Measurements from ENCODE around the gene NXPH3.

DNA sequence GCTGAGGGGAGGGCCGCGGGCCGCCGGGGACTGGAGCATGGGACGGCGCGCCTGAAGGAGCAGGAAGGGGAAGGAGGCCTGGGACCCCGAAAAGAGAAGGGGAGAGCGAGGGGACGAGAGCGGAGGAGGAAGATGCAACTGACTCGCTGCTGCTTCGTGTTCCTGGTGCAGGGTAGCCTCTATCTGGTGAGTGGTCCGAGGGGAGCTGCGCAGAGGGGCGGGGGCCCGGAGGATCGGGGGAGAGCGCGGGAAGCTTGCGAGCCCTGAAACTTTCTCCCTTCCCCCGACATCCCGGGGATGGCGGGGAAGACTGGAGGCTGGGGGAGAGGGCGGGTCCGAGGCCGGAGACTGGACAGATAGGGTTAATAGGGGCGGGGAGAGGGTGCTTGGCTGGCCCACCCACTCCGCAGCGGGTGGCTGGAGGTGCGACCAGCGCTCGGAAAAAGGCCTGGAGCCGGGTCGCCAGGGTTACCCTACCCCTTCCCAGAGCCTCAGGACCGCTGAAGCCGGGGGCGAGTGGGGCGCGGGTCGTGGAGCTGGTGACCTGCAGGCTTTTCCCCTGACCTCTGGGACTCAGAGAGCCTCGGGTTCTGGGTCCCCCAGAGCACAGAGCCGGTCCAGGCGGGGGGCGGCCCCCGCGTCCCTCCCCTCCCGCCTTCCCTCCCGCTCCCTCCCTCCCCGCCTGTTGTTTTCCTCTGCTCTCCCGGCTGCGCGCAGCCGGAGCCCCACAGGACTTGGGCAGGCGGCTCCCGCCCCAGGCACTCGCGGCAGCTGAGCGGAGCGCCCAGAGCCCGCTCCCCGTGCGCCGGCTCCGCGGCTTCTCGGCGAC lies 631 bp downstream of the NXPH3 start:
- TF ChIP-seq, protein P1, sequence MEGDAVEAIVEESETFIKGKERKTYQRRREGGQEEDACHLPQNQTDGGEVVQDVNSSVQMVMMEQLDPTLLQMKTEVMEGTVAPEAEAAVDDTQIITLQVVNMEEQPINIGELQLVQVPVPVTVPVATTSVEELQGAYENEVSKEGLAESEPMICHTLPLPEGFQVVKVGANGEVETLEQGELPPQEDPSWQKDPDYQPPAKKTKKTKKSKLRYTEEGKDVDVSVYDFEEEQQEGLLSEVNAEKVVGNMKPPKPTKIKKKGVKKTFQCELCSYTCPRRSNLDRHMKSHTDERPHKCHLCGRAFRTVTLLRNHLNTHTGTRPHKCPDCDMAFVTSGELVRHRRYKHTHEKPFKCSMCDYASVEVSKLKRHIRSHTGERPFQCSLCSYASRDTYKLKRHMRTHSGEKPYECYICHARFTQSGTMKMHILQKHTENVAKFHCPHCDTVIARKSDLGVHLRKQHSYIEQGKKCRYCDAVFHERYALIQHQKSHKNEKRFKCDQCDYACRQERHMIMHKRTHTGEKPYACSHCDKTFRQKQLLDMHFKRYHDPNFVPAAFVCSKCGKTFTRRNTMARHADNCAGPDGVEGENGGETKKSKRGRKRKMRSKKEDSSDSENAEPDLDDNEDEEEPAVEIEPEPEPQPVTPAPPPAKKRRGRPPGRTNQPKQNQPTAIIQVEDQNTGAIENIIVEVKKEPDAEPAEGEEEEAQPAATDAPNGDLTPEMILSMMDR (IDR thresholded peaks at IDR 0.05; ENCODE audit: insufficient read depth, low read length), result no peak
- TF ChIP-seq POLR2AphosphoS5 (IDR thresholded peaks at IDR 0.05; ENCODE audit: low read depth), result no peak
- TF ChIP-seq, protein P2, sequence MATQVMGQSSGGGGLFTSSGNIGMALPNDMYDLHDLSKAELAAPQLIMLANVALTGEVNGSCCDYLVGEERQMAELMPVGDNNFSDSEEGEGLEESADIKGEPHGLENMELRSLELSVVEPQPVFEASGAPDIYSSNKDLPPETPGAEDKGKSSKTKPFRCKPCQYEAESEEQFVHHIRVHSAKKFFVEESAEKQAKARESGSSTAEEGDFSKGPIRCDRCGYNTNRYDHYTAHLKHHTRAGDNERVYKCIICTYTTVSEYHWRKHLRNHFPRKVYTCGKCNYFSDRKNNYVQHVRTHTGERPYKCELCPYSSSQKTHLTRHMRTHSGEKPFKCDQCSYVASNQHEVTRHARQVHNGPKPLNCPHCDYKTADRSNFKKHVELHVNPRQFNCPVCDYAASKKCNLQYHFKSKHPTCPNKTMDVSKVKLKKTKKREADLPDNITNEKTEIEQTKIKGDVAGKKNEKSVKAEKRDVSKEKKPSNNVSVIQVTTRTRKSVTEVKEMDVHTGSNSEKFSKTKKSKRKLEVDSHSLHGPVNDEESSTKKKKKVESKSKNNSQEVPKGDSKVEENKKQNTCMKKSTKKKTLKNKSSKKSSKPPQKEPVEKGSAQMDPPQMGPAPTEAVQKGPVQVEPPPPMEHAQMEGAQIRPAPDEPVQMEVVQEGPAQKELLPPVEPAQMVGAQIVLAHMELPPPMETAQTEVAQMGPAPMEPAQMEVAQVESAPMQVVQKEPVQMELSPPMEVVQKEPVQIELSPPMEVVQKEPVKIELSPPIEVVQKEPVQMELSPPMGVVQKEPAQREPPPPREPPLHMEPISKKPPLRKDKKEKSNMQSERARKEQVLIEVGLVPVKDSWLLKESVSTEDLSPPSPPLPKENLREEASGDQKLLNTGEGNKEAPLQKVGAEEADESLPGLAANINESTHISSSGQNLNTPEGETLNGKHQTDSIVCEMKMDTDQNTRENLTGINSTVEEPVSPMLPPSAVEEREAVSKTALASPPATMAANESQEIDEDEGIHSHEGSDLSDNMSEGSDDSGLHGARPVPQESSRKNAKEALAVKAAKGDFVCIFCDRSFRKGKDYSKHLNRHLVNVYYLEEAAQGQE (IDR thresholded peaks at IDR 0.05; ENCODE audit: insufficient replicate concordance, low read depth), result no peak
- no peak for TF ChIP-seq GABPA (IDR thresholded peaks at IDR 0.05; ENCODE audit: low read depth)

All from HL-60 (cell line).